SKM-1 (cell line): ENCODE data around the gene SNX25.

ENCODE experiments used
- DNase-seq: peaks from one replicate; lab custom pipeline; 2025; ENCODE audit not compliant: unreplicated experiment; lab: John Stamatoyannopoulos, UW

Gene SNX25

GRCh38 chr4:185398618-185399017, 189.2 kb downstream of the SNX25 start:
- DNase-seq: no peak

DNA sequence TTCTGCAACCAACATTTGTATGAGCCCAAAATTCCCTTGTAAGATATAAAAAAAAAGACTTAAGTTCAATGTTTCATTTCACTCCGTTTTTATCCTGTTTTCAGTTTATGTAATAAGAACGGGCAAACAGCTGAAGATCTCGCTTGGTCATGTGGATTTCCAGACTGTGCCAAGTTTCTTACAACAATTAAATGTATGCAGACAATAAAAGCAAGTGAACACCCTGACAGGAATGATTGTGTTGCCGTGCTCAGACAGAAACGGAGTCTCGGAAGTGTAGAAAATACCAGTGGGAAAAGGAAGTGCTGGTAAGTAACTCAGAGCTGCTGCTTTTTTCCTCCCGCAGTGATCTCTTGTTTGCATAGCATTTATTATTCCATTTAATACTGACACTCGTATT, 190.1 kb downstream of the SNX25 start:
- no peak for DNase-seq

DNA sequence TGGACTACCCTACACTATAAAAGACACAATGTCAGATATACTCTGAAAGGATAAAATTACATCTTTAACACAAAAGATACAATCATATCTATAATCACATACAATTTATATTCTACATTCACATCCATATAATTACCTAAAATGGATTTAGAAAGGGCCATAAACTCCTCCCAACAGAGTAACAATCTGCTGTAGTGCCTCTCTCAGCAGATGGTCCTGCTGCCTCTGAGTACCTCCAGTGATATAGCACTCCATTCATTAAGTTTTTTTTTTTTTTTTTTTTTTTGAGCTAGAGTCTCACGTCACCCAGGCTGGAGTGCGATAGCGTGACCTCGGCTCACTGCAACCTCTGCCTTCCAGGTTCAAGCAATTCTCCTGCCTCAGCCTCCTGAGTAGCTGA, 194.6 kb downstream of the SNX25 start:
- DNase-seq: no peak

GRCh38 chr4:185405296-185405999, 196.1 kb downstream of the SNX25 start:
- DNase-seq: no peak

GRCh38 chr4:185408432-185408831, 199.0 kb downstream of the SNX25 start:
- DNase-seq: no peak

GRCh38 chr4:185411849-185412248, 202.5 kb downstream of the SNX25 start:
- DNase-seq: no peak

DNA sequence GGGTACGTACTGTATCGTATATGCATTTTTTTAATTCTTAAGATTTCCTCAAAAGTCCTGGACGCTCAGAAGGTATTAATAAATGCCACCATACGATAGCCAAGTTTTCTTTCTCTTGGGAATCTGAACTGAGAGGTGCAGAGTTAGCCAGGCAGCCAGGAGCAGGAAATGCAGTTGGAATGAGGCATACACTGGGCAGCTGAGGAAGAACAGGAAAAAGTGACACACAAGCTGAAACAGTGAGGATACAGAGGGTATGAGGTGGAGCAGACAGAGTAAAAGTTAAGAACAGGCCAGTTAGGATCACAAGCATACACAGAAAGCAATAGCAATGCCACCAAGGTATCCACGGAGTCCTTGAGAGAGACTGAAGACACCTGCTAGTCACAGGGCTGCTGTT, 203.0 kb downstream of the SNX25 start:
- DNase-seq: no peak
